GM10847 (cell line): ENCODE measurements around the gene CROCC2.

Source experiments
- POLR2A ChIP-seq: IDR thresholded peaks from 2 replicates; pipeline ENCODE4 v1.6.1; 2011; ENCODE audit not compliant: insufficient read length; ENCODE audit errors: extremely low read depth

CROCC2 gene

DNA sequence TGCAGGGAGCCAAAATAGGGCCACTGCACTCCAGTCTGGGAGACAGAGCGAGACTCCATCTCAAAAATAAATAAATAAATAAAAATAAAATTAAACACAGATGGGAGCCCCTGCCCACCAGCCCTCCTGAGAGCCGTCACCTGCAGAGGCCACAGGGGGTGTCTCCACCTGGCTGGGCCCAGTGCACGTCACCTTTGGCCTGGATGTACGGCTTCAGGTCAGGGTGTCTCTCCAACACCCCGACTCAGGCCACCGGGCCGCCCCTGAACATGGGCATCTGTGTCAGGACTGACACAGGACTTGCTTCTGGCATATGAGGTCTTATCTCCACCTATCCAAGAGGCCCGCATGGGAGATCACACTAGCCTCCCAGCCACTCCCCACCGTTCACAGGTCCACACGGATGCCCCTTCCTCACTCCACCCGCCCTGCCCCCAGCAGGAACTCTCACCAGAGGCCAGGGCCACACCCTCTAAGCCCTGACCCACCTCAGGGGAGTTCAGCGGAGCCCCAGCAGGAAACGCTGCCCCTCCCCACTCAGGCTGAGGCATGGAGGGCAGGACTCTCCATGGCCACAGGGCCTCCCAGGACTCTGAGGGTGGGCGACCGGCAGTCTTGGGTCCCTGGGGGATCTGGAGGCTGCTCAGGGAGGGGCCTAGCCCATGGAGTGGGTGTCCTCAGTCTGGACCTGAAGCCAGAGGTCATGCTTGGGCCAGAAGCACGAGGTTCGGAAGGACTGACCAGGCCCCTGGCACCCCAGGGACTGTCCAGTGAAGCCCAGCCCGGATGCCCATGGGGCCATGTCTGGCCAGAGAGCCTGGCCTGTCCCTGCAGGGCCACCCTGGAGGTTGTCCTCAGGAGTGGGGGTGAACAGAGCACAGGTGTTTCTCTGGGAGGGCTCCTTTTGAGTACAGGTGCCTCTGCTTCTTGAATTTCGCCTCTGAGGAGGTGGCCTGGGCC lies 1.6 kb upstream of the CROCC2 start:
- no peak for TF ChIP-seq POLR2A

GRCh38 chr2:240905176-240905781 lies 857 bp upstream of the CROCC2 start:
- TF ChIP-seq POLR2A = no peak

DNA sequence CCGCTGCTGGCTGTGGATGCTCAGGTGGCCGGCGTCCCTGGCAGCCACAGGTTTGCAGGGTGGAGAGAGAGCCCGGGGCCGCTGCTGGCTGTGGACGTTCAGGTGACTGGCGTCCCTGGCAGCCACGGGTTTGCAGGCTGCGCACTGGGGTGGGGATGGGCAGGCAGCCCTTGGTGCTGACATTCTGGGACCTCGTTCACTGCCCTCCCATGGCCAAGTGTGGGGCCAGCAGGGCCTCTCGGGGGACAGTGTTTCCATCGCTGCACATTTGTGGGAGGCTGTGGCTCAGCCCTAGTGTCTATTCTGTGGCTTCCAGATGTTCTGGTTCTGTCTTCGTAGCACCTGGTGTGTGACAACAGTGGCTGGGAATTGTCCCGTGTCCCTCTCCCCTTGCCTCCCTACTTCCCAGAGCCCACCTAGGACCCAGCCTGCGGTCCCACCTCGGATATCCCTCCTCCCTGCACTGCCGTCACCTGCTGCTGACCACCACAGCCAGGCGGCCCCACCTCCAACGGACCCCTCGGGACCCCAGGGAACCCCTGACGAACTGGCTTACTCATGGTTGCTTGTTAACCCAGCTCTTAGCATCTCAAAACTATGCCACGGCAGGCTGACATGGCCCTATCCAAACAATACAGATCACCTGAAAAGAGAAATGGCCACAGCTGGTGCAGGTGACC lies 915 bp downstream of the CROCC2 start:
- TF ChIP-seq POLR2A = no peak

- no peak for TF ChIP-seq POLR2A
Observed at GRCh38 chr2:240909216-240909974, 3.3 kb downstream of the CROCC2 start.

DNA sequence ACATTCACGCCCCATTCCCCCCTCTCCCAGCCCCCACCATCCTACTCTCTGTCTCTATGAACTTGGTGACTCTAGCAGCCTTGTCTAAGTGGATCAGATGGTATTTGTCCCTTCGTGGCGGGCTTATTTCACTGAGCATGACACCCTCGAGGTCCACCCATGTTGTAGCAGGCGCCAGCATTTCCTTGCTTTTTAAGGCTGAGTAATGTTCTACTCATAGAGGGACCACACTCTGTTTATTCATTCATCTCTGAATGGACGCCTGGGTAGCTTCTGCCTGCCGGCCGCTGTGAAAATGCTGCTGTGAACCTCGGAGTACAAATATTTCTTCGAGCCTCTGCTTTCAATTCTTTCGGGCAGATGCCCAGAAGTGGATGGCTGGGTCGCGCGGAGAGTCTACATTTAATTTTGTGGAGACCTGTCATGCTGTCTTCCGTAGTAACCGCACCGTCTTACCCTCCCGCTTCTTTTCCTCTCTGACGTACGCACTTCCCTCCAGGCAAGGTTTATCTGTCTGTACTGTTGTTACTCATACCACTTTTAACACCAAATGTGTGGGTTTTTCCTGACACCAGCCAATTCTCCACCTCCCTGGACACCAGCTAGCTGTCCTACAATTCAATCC lies 5.6 kb downstream of the CROCC2 start:
- no peak for TF ChIP-seq POLR2A

DNA sequence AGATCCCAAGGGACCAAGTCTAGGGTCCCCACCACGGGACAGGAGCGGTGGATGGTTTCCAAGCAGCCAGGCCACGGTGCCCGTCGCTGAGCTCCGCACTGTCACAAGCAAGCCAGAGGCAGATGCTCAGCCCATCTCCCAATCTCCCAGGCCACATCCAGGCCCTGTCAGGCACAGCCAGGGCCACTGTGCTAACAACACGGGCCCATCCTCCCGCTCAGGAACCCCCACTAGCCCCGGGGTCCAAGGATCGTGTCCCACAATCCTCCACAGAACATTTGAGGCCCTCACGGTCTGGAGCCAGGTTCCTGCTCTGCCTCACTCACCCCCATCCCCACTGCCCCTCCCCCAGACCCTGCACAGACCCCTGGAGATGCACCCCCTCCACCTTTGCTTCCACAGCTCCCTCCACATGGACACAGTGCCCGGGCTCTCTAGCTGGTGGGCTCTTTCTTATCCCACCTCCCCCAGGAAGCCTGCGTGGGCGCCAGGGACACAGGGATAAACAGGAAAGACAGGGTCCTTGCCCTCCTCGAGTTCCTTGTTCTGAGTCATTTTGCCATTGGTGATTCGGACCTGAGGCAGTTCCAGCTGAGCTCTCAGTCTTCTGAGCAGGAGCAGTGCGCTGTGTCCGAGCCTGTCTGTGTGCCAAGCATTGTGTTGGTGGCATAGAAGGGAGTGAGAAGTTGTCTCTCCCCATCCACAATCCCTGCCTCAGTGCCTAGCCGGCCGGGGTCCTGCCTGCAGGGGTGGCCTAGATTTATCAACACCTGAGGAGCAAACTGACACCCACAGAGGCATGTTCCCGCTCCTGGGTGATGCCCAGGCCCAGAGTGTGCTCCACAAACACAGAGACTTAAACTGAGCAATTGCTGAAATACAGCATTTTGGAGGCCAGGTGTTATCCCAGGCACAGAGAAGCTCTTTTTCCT lies 7.0 kb downstream of the CROCC2 start:
- no peak for TF ChIP-seq POLR2A

- no peak for TF ChIP-seq POLR2A
Observed at GRCh38 chr2:240913810-240914644, 7.9 kb downstream of the CROCC2 start.

DNA sequence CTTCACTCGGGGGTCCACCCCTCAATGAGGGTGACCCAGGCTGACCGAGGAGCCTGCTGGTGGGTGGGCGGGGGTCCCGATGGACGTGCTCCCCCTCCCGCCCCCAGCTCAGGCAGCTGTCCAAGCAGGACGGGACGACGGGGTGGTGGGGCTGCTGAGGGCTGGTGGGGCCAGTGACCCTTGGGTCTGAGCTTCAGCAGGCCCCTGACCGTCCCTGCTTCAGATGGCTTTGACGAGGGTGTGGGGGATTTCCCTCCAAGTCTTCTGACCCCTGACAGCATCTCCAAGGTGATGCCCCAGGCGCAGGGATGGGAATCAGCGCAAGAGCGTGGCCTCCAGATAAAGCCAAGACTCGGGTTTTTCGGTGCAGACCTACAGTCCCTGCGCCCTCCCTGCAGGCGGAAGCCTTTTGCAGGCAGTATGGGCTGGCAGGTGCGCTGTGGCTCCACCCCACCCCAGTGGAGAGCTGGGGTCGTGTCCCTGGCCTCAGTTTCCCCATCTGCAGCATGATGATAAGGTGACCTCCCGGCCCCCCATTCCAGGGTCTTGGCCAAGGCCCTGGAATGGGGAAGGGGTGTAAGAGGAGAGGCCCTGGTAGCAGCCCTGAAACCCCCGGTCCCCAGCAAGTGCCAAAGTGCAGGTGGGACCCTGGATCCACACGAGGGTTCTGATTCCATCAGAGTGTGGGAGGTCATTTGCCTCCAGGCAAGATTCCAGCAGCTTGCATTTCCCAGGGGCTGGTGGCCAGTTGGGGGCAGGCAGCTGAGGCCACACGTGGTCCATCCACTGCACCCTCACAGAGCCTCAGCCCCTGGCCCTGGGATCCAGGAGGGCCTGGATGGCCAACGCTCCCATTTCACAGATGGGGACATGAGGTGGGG lies 8.7 kb downstream of the CROCC2 start:
- TF ChIP-seq POLR2A = no peak

DNA sequence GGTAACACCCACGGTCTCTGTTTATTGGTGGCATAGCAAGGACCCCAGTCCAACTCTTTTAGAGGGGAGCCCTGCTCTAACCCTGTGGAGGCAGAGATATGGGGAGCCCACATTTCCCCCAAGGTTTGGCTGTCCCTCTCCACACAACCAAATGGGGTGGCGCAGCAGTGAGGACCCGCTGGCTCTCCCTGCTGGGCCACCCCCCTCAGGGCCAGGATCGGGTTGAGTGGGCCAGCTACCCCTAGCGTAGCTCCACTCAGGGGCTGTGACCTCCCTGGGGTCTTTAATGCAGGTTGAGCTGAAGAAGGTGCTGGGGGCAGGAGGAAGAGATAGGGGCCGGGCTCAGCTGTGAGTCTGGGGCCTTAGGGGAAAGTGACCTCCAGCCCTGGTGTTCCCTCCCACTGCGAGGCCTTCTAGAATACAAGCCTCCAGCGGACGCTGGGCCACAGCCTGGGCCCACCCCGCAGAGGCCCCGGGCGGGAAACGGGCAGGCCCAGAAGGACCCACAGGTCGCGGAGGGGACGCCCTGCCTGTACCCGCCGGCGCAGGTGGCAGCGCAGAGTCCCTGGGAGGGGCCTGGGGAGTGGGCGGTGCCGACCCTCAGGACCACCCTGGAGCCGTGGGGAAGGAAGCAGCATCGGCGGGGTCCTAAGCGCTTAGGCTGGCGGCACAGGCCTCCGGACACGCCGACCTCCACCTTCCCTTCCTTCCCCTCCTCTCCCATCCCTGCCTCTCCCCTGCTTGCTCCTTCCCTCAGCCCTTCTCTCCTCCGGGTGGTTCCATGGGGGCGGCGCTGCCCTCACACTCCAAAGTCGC lies 9.6 kb downstream of the CROCC2 start:
- TF ChIP-seq POLR2A = no peak

DNA sequence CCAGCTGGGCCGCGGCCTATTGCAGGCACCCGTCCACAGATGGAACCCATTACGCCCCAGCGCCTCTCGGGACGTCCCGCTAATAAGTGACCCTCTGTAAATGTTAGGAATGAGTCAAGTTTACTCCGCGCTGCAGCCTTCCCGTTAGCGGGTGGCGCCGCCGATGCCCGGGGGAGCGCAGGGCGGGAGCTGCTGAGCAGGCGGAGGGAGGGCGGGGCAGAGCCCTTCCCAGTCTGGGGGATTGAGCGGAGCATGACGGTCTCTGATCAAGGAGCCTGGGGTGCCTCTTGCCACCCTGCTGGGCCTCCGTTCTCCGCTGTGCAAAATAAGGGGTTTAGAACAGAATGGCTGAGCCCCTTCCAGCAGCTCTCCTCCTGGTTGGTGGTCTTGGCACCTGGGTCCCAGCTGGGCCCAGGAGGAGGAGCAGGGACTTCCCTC lies 10.5 kb downstream of the CROCC2 start:
- TF ChIP-seq POLR2A = no peak
